ENCODE results near the gene AIFM3. TPM values are rescaled to one million over a fixed set of nuclear protein-coding genes. Genes with fewer than 3 reads are reported as not detected.

Gene AIFM3
- total RNA-seq, 2 donors from 2014 or later, result 76.9 to 156 TPM

GRCh38 chr22:21026783-21027692 is 60.0 kb downstream of the AIFM3 start:
- intact Hi-C loops (cut with DNase I), result no loop called here

GRCh38 chr22:21028277-21029251 is 61.5 kb downstream of the AIFM3 start:
- H3K9me3 ChIP-seq, result no peaks in the 10 kb centered on the region
- peaks cover 13% of the 10 kb centered on the region for H3K27me3 ChIP-seq
- no peak for TF ChIP-seq CTCF (IDR thresholded peaks at IDR 0.05)
- no peak overlapping the region for H3K9ac ChIP-seq (ENCODE audit: low read depth in 2 of 2, low read length in 2 of 2)
- no peaks in the 10 kb centered on the region for H3K36me3 ChIP-seq
- intact Hi-C loops (cut with DNase I), result no loop called here
- no peak overlapping the region for H3K4me3 ChIP-seq
- no peak for DNase-seq
- no peaks in the 10 kb centered on the region for H3K4me1 ChIP-seq
- H3K27ac ChIP-seq, result no peak overlapping the region

More at GRCh38 chr22:21026783-21027692, 60.0 kb downstream of the AIFM3 start:
- DNase-seq, result no peak
- Histone ChIP-seq H3K27me3 (peaks cover 9% of the 10 kb centered on the region), H3K4me1 (no peaks in the 10 kb centered on the region), H3K4me3 (no peak overlapping the region), H3K9ac (ENCODE audit: low read depth in 2 of 2, low read length in 2 of 2) (no peak overlapping the region), H3K36me3 (no peaks in the 10 kb centered on the region), H3K27ac (no peak overlapping the region), H3K9me3 (no peaks in the 10 kb centered on the region)
- TF ChIP-seq CTCF (IDR thresholded peaks at IDR 0.05), result no peak

GRCh38 chr22:21029486-21030025 is 62.5 kb downstream of the AIFM3 start:
- H3K9ac ChIP-seq (ENCODE audit: low read depth in 2 of 2, low read length in 2 of 2), result no peak overlapping the region

GRCh38 chr22:21030032-21030431 is 63.0 kb downstream of the AIFM3 start:
- Histone ChIP-seq H3K4me1 (no peaks in the 10 kb centered on the region), H3K36me3 (no peaks in the 10 kb centered on the region), H3K27ac (no peak overlapping the region), H3K9ac (ENCODE audit: low read depth in 2 of 2, low read length in 2 of 2) (no peak overlapping the region), H3K4me3 (no peak overlapping the region), H3K9me3 (no peaks in the 10 kb centered on the region), H3K27me3 (peaks cover 13% of the 10 kb centered on the region)
- intact Hi-C loops (cut with DNase I), result no loop called here
- DNase-seq, result no peak
- no peak for TF ChIP-seq CTCF (IDR thresholded peaks at IDR 0.05)

More at GRCh38 chr22:21029486-21030025, 62.5 kb downstream of the AIFM3 start:
- no peak overlapping the region for H3K4me3 ChIP-seq
- H3K9me3 ChIP-seq, result no peaks in the 10 kb centered on the region
- intact Hi-C loops (cut with DNase I), result no loop called here
- no peaks in the 10 kb centered on the region for H3K36me3 ChIP-seq
- DNase-seq, result no peak
- TF ChIP-seq CTCF (IDR thresholded peaks at IDR 0.05), result no peak
- peaks cover 13% of the 10 kb centered on the region for H3K27me3 ChIP-seq
- no peak overlapping the region for H3K27ac ChIP-seq
- no peaks in the 10 kb centered on the region for H3K4me1 ChIP-seq

Other genes with a start within 250 kb of the AIFM3 start
- under 1 TPM in 1 of 2 donors, not detected in 1; 0.32 TPM for gene SERPIND1, start 193.1 kb upstream of the AIFM3 start, total RNA-seq
- 10 to 100 TPM; 69.4 to 86.8 TPM for gene PI4KA, start 108.4 kb upstream of the AIFM3 start, total RNA-seq
- 10 to 100 TPM; 25.3 to 39.0 TPM for gene SNAP29, start 108.2 kb upstream of the AIFM3 start, total RNA-seq
- gene CRKL, start 49.8 kb upstream of the AIFM3 start, total RNA-seq, result 10 to 100 TPM; 63.6 to 82.5 TPM
- gene LZTR1, start 15.0 kb downstream of the AIFM3 start, total RNA-seq, result 10 to 100 TPM; 31.6 to 61.7 TPM
- gene THAP7, start 34.9 kb downstream of the AIFM3 start, total RNA-seq, result 10 to 100 TPM; 12.9 to 23.3 TPM
- gene P2RX6, start 47.9 kb downstream of the AIFM3 start, total RNA-seq, result under 1 TPM; 0.27 to 0.62 TPM
- 1 to 10 TPM; 3.3 to 3.9 TPM for gene SLC7A4, start 65.3 kb downstream of the AIFM3 start, total RNA-seq
- gene LRRC74B, start 78.7 kb downstream of the AIFM3 start, total RNA-seq, result not detected